NCI-H526 treated with DMSO at 0.1 percent for 48 hours (cell line): ENCODE measurements around the gene FCRLB.
A peak's percentile ranks its signal among the peaks of the same experiment; 100 is the strongest.
"Not testable (repeated sequence)": the region's sequence is repeated elsewhere in the genome, so short reads cannot be mapped to it uniquely, and the experiment has no call there.

Experiments
- DNase-seq: peaks from one replicate; lab custom pipeline; 2025; lab: John Stamatoyannopoulos, UW

The FCRLB gene, protein sequence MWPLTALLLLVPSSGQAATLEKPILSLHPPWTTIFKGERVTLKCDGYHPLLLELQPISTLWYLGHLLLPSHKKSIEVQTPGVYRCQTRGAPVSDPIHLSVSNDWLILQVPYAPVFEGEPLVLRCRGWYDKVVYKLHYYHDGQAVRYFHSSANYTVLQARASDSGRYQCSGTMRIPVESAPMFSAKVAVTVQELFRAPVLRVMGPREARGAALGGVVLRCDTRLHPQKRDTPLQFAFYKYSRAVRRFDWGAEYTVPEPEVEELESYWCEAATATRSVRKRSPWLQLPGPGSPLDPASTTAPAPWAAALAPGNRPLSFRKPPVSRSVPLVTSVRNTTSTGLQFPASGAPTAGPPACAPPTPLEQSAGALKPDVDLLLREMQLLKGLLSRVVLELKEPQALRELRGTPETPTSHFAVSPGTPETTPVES

DNA sequence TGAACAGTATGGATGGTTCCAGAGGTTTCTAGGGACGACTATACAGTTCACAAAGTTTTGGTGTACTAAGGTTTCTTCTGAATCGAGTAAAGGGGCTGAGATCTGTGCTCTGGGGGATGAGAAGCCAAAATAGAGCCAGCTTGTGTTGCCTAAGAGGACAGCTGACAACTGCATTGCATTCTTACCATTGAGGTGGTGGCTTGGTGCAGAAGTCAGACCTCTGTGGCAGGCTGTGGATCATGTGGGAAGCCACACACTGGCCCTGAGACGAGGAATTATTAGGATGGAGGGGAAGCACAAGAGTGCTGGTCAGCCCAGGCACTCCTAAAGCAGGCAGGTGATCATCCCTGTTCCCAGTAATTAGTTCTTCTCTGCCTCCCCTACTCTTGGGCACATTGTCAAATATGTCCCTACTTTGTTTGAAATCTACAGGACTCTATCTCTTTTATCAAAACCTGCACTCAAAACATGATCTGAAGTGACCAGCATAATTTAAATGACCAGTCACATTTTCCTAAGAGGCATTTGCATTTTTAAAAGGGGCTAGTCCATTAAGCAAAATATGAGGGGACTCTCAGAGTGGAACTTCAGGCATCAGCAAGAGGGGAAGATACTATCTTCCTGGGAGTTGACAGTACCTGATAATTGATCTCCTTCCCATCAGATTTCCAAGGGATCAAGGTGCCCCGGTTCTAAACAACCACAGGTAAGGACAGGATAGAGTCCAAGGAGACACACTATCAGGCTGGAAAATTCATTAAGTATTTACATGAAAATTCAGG, at the start of gene FCRLB:
Gene FCRLB, plus strand, starts transcription at position 589 of the 782 bp plus-strand sequence. CDS start 1,129 bp downstream, outside the sequence.
- no peak for DNase-seq

DNA sequence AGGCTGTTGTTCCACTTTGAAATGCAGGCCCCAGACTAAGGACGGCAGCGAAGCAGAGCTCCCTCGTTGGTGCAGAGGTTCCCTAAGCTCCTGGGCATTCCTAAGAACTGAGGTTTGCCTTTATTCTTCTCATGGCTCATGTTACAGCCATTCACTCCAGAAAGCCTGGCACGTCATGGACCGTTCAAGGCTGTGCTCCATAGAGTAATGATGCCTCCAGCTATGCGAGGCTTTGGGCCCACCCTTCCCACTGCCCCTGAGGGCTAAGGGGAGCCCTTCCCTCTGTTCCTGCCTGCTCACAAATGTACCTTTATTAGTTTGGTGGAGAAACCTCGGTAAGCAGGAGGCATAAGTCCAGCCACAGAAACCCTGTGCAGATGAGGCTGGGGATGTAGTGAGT, 47.9 kb upstream of the FCRLB start:
- not testable (repeated sequence) for DNase-seq

DNA sequence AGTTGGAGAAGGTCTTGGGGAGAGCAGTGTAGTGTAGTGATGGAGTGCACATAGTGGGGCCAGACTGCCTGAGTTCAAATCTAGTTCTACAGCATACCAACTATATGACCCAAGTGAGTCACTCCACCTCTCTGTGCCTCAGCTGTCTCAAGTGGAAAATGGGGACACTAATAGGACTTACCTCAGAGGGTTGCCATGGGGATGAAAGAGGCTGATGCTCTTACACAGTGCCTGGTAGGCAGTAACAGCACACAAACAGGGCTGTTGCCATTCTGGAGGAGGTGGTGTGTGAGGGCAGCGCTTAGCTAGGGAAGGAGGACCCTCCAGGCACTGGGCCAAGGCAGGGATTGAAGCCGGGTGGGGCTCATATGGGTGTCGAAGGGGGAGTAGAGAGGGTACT, 46.9 kb upstream of the FCRLB start:
- DNase-seq = not testable (repeated sequence)

DNA sequence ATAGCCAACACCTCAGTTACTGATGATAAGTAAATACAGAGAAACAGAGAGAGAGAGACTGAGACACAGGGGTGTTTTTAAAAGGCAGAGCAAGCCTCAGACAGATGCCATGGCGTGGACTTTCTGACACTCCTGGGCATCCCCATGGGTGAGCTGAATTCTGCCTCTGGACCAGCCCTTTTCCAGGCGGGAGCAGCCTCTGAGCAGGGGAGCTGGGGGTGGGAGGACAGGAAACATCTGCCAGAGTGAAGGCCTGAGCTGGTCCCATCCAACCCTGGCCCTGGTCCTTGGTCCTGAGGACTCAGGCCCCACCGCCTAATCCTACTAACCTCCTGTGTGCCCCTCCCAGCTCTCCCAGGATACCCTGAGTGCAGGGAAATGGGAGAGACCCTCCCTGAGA, 46.4 kb upstream of the FCRLB start:
- DNase-seq = not testable (repeated sequence)

DNA sequence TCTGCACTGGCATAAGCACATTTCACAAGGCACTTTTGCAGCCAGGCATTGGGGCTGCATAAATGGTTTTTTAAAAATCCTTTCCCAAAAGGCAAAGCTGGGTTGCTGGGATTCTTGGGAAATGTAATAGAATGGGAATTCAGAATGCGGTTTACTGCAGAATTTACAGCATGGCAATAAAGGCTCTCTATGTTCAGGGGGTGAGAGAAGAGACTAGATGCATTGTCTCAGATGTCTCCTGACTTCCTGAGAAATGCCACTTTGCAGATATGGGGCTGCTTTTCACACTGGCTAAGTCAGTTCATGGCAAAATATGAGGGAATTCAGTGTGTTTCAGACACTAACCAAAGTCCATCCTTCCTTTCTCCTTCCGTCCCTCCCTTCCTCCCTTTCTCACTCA, 44.9 kb upstream of the FCRLB start:
- no peak for DNase-seq

DNA sequence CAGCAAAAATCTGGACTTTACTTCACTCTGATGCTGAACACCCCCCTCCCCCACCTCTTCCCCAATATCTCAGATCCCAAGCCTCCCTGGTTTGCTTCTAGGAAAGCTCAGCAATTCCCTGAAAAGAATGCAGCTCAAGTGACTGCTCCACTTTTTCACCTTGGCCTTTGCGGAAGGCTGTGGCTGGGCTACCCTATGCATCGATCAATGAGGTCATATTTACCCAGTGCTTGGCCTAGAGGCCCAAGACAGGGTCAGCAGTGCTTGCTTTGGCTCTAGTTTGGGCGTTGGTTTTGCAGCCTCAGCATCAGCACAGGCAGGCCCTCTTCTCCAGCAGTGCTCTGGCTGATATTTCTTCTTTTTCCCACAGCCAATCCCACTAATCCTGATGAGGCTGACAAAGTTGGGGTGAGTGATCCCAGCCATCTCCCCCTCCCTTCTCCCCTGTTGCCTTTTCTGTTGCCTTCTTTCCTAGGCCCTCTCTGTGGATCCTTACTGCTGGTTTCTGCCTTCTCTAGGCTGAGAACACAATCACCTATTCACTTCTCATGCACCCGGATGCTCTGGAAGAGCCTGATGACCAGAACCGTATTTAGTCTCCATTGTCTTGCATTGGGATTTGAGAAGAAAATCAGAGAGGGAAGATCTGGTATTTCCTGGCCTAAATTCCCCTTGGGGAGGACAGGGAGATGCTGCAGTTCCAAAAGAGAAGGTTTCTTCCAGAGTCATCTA, 44.2 kb upstream of the FCRLB start:
- DNase-seq = no peak

DNA sequence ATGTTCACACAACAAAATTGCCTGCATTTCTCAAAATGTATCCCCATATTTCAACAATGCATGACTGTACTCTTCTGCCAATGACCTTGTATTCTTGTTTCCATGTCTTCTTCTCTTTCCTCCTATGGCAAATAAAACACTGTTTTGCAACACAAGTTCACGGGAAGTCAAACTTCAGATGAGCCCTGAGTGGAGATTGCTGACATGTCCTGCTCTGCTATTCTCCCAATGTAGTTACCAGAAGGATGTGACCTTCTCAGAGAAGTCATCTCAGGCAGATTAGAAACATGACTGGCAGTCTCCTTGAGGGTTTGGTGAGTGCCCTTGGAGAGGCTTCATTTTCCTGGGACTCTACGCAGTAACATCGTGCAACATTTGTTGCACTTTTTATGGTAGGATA, 42.8 kb upstream of the FCRLB start:
- no peak for DNase-seq

DNA sequence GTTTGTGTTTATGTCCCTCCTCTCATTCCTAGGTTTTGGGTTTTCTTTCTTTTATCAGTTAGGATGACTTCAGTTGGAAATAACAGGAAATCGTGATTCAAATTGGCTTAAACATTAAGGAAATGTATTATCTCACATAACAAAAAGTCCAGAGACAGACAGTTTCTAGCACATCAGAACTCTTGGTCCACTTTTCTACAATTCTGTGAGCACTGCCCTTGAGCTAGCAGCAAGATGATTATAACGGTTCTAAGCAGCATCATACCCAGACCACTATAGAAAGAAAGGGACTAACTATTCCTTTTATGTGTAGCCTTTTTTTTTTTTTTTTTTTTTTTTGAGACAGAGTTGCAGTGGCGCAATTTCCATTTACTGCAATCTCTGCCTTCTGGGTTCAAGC, 39.5 kb upstream of the FCRLB start:
- no peak for DNase-seq

DNA sequence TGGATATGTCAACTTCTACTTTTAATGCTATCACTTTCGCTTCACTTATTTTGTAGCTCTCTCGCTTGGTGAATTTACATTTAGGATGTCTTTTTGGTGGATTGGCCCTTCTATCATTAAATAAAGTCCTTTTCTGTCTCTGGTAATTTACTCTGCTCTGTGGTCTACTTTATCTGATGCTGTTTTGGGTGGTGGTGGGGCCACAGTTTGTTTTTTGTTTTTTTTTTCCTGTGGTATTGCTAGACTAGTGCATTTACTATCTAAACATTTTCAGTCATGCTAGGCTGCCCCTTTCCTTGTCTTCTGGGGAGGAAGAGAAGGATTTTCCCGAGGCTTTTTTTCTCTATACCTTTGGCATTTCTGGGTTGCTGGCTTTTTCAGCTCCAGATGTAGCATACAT, 32.4 kb upstream of the FCRLB start:
- DNase-seq = no peak

DNA sequence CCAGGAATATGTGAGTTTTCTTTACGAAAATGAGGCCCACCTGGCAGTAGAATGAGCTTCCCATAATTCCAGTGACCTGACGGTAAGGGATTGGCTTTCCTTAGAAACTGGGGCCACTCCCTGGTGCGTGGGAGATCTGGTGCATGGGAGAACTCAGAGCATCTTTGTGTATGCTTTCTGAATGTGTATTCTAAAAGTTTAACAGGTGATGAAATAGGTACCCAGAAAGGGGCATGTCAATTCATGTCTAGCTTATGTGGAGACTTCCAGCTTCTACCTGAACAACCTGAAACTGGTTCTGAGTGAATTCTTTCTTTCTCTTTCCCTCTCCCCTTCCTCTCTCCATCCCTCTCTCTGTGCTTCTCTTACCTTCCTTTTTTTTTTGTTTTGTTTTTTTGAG, 29.5 kb upstream of the FCRLB start:
- DNase-seq = no peak

DNA sequence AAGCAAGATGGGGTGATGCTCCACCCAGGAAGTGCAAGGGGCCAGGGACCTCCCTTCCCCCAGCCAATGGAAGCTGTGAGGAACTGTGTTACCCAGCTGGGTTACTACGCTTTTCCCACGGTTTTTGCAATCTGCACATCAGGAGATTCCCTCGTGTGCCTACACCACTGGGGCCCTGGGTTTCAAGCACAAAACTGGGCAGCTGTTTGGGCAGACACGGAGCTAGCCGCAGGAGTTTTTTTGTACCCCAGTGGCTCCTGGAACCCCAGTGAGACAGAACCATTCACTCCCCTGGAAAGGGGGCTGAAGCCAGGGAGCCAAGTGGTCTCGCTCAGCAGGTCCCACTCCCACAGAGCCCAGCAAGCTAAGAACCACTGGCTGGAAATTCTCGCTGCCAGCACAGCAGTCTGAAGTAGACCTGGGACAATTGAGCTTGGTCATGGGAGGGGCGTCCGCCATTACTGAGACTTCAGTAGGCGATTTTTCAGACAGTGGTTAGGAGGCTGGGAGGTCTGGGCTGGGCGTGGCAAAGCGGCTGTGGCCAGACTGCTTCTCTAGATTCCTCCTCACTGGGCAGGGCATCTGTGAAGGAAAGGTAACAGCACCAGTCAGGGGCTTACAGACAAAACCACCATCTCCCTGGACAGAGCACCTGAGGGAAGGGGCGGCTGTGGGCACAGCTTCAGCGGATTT, 28.2 kb upstream of the FCRLB start:
- DNase-seq = not testable (repeated sequence)

DNA sequence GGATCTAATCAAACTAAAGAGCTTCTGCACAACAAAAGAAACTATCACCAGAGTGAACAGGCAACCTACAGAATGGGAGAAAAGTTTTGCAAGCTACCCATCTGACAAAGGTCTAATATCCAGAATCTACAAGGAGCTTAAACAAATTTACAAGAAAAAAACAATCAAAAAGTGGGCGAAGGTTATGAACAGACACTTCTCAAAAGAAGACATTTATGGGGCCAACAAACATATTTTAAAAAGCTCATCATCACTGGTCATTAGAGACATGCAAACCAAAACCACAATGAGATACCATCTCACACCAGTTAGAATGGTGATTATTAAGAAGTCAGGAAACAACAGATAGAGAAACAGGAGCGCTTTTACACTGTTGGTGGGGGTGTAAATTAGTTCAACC, 23.0 kb upstream of the FCRLB start:
- not testable (repeated sequence) for DNase-seq

DNA sequence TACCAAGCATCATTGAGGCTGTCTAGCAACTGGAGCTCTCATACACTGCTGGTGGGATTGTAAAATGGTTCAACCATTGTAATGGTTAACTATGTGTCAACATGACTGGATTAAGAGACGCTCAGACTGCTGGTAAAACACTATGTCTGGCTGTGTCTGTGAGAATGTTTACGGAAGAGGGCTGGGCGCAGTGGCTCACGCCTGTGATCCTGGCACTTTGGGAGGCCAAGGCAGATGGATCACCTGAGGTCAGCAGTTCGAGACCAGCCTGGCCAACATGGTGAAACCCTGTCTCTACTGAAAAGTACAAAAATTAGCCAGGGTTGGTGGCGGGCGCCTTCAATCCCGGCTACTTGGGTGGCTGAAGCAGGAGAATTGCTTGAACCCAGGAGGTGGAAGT, 19.1 kb upstream of the FCRLB start:
- no peak for DNase-seq

DNA sequence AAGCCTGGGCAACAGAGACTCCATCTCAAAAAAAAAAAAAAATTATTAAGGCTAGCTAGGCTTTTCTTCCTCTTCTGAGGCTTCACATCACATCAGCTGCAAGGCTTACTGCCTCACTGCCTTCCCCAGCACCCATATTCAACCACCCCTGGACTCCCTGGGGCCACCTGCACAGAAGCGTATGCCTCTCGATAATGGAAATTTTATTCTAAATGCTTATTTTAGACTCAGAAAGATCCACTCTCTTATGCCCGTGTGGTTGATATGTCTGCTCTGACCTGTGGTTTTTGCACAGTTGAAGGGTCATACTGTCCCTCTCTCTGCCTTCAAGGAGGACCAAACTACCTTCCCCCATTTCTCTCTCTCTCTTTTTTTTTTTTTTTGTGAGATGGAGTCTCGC, 15.8 kb upstream of the FCRLB start:
- DNase-seq = no peak

DNA sequence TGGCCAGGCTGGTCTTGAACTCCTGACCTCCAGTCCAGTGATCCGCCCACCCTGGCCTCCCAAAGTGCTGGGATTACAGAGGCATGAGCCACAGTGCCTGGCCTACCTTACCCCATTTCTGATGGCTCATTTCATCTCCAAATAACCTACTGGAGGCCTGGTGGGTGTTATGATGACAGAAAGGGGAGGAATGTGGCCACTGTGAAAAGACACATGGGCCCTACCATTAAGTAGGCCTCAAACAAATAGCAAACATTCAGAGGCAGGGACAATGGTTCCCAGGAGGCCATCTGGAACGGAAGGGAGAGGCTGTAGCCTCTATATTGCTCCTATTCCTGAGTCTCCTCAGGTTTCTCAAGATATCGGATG, 15.2 kb upstream of the FCRLB start:
- DNase-seq = no peak

DNA sequence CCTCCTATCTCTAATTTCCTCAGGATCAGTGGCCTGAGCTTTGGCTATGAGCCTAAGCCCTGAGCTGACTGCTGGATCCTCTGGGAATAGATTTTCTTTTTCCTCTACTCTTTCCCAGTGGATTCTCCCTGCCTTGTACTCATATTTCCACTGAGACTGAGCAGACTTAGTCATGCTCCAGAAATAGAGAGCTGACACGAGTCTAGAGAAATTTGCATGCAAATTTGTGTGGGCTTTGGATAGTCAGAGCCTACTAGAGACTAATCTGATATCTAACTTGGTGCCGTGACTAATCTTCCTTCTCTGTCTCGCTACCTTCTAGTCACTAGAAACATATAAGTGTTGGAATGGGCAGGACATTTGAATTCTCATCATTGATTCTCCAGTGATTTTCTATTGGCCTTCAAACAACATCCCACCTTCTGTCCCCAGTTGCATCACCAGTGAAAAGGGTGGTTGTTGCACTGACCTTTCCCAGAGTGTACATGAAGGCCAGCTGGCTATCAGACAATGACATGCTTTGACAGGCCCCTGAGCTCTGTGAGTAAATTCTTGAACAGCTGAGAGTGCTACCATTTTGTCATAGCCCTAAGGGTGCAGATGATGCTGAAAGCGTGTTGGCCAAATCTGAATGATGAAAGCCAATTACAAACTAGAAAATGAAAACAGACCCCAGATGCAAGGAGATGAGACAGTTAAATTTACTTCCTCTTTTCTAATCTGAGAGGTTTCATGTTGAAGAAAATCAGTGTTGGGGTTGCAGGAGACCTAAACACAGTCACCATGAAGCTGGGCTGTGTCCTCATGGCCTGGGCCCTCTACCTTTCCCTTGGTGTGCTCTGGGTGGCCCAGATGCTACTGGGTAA, 14.6 kb upstream of the FCRLB start, which contains the start of gene FCRLA:
Gene FCRLA, plus strand, starts transcription at position 748 of the 866 bp plus-strand sequence. Its CDS starts 36 bp downstream, at position 784.
- peak; percentile 59 for DNase-seq

DNA sequence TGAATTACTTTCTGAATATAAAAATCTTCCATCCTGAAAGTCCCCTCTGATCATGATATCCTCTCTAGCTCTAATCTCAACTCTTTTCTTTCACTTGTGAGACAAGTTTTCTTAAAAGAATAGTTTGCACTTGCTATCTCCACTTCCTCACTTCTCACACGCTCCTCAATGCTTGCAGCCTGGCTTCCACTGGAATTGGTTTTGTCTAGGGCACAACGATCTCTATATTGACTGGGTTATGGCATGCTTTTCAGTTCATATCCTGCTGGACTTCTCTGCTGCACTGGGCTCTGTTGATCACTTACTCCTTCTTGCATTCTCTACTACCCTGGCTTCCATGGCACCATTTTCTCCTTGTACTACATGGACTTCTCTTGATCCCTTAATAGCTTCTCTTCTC, 13.8 kb upstream of the FCRLB start:
- no peak for DNase-seq

DNA sequence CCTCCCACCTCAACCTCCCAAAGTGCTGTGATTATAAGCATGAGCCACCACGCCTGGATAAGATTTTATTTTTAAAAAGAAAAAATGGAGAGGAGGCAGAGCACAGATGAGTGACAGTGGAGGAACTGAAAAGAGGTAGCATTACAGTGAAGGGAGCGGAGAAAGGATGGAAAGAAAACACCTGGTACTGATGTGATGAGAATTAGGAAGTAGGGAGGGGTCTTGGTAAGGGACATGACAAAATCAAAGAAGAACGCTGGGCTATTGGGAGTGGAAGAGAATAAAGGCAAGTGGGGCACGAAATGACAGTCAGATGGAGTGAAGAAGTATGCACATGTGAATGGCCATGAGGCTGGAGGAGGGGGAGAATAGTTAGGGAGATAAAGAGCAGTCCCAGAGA, 12.0 kb upstream of the FCRLB start:
- DNase-seq = no peak

DNA sequence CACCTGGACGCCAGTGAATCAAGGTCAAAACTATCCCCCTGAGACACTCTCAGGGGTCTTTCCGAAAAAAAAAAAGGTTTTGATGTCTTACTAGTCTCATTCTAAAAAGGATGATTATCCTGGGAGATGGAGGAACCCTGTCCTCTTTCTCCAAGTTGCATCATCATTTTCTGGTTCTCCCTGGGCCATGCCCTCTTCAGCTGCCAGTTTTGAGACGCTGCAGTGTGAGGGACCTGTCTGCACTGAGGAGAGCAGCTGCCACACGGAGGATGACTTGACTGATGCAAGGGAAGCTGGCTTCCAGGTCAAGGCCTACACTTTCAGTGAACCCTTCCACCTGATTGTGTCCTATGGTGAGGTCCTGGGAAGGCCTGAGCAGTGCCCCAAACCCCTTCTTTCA, 10.8 kb upstream of the FCRLB start:
- DNase-seq = no peak

DNA sequence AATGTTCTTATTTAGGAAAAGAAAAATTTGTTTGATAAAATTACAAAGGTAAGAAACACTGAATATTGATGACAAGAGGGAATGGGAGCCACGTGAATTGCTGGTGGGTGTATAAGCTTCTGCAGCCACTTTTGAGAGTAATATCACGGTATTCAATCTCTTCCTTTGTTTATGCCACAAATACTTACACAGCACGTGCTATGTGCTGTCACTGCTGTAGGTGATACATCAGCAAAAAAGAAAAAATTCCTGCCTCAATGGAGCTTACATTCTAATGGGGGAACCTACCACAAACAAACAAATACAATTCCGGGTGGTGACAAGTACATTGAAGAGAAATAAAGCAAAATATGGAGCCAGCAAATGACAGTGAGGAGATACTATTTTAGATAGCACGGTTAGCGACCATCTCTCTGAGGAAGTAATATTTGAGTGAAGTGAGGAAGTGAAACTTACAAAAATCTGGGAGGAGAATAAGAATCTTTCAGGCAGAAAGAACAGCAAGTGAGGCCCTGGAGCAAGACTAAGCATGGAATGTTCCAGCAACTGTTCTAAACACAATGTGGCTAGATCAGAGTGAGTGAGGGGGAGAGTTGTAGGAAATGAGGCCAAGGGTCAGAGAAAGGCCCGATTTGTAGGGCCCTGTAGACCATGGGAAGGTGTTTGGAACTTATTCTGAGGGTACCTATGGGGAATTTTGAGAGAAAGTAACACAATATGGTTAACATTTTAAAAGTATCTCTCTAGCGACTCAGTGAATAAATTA, 2.6 kb upstream of the FCRLB start:
- no peak for DNase-seq
